ENCODE data around the gene ZNF778.

GRCh38 chr16:89189358-89190025, 28.0 kb upstream of the ZNF778 start:
- TF ChIP-seq, protein P1, sequence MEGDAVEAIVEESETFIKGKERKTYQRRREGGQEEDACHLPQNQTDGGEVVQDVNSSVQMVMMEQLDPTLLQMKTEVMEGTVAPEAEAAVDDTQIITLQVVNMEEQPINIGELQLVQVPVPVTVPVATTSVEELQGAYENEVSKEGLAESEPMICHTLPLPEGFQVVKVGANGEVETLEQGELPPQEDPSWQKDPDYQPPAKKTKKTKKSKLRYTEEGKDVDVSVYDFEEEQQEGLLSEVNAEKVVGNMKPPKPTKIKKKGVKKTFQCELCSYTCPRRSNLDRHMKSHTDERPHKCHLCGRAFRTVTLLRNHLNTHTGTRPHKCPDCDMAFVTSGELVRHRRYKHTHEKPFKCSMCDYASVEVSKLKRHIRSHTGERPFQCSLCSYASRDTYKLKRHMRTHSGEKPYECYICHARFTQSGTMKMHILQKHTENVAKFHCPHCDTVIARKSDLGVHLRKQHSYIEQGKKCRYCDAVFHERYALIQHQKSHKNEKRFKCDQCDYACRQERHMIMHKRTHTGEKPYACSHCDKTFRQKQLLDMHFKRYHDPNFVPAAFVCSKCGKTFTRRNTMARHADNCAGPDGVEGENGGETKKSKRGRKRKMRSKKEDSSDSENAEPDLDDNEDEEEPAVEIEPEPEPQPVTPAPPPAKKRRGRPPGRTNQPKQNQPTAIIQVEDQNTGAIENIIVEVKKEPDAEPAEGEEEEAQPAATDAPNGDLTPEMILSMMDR (conservative IDR thresholded peaks at IDR 0.05; ENCODE audit: low read length): no peak
- no peak for TF ChIP-seq EZH2phosphoT487 (IDR thresholded peaks at IDR 0.05; ENCODE audit: borderline replicate concordance)
